Neural progenitor cell (in vitro differentiated cells): ENCODE data around the gene ST7. TPM values are rescaled to one million over a fixed set of nuclear protein-coding genes. Genes with fewer than 3 reads are reported as not detected.

Source experiments
- DNase-seq: peaks from one replicate; pipeline ENCODE4 v3.0.0-alpha.2; 2016; ENCODE audit warnings: low spot score
- H2AFZ ChIP-seq: fragments of 200-600 bp; sonication (generic); replicated peaks from 2 replicates; pipeline ENCODE4 v1.6.1; 2016; ENCODE audit warnings: antibody characterized with exemption
- H3F3A ChIP-seq: fragments of 200-600 bp; sonication (generic); 2 replicates; pipeline ENCODE4 v1.6.1; 2016; ENCODE audit warnings: antibody characterized with exemption, low read depth
- H3K27ac ChIP-seq: fragments of 200-600 bp; sonication (generic); 2 replicates; pipeline ENCODE4 v1.5.1; 2016; ENCODE audit warnings: mild to moderate bottlenecking
- H3K27me3 ChIP-seq: fragments of 200-600 bp; sonication (generic); 2 replicates; pipeline ENCODE4 v1.6.1; 2016; ENCODE audit warnings: mild to moderate bottlenecking, moderate library complexity
- H3K36me3 ChIP-seq: fragments of 200-600 bp; sonication (generic); 2 replicates; pipeline ENCODE4 v1.5.1; 2016
- H3K4me1 ChIP-seq: fragments of 200-600 bp; sonication (generic); 2 replicates; pipeline ENCODE4 v1.6.1; 2016; ENCODE audit warnings: mixed run types
- H3K4me2 ChIP-seq: fragments of 200-600 bp; sonication (generic); 2 replicates; pipeline ENCODE4 v1.6.1; 2016
- H3K4me3 ChIP-seq: fragments of 200-600 bp; sonication (generic); 2 replicates; pipeline ENCODE4 v1.5.1; 2016
- H3K79me2 ChIP-seq: fragments of 200-600 bp; sonication (generic); 2 replicates; pipeline ENCODE4 v1.6.1; 2016; ENCODE audit warnings: low read depth
- H3K9ac ChIP-seq: fragments of 200-600 bp; sonication (generic); 2 replicates; pipeline ENCODE4 v1.6.1; 2016
- H3K9me3 ChIP-seq: fragments of 200-600 bp; sonication (generic); 2 replicates; pipeline ENCODE4 v1.5.1; 2016; ENCODE audit warnings: low read depth
- H4K20me1 ChIP-seq: fragments of 200-600 bp; sonication (generic); 2 replicates; pipeline ENCODE4 v1.6.1; 2016; ENCODE audit warnings: low read depth
- H3K27ac Mint-ChIP-seq: 3 replicates; pipeline ENCODE4 v1.8.0; 2021; ENCODE audit warnings: mixed read lengths
- H3K27me3 Mint-ChIP-seq: 2 replicates; pipeline ENCODE4 v1.8.0; 2022; ENCODE audit warnings: low read depth, mild to moderate bottlenecking, inconsistent platforms, moderate library complexity, mixed read lengths; ENCODE audit not compliant: insufficient read depth
- H3K36me3 Mint-ChIP-seq: 3 replicates; pipeline ENCODE4 v1.8.0; 2021; ENCODE audit warnings: mixed read lengths
- H3K4me1 Mint-ChIP-seq: 3 replicates; pipeline ENCODE4 v1.8.0; 2021; ENCODE audit warnings: mixed read lengths
- H3K4me3 Mint-ChIP-seq: 3 replicates; pipeline ENCODE4 v1.8.0; 2021; ENCODE audit warnings: mild to moderate bottlenecking, moderate library complexity, mixed read lengths
- H3K9me3 Mint-ChIP-seq: 3 replicates; pipeline ENCODE4 v1.8.0; 2020; ENCODE audit warnings: mixed read lengths
- CTCF ChIP-seq: fragments of 200-600 bp; sonication (generic); IDR thresholded peaks from 2 replicates; pipeline ENCODE4 v1.5.1; 2017; ENCODE audit warnings: antibody characterized with exemption, mild to moderate bottlenecking
- EZH2 ChIP-seq: fragments of 200-600 bp; sonication (generic); IDR thresholded peaks from 2 replicates; pipeline ENCODE4 v1.6.1; 2017; ENCODE audit warnings: antibody characterized with exemption, mild to moderate bottlenecking, moderate library complexity
- EZH2phosphoT487 ChIP-seq: fragments of 200-600 bp; sonication (generic); IDR thresholded peaks from 2 replicates; pipeline ENCODE4 v1.6.1; 2017; ENCODE audit warnings: antibody characterized with exemption
- total RNA-seq: library from RNA; depleted of rRNA; stranded (reverse); fragments of >200 nt; gene quantifications from 2 replicates; pipeline ENCODE4 v1.2.3, GENCODE V29; 2015; ENCODE audit warnings: low replicate concordance

ST7 gene
- total RNA-seq, 1 donor from 2014 or later = 5.8 TPM

GRCh38 chr7:117006907-117007684 lies 53.8 kb downstream of the ST7 start:
- no peak overlapping the region for H3K4me2 ChIP-seq
- H3K4me3 Mint-ChIP-seq = no peak overlapping the region
- no peak overlapping the region for H3K9ac ChIP-seq
- no peaks in the 10 kb centered on the region for H3K9me3 ChIP-seq
- H3K27me3 Mint-ChIP-seq = no peaks in the 10 kb centered on the region
- no peak overlapping the region for H3K27ac Mint-ChIP-seq
- H3K36me3 Mint-ChIP-seq = no peaks in the 10 kb centered on the region
- no peaks in the 10 kb centered on the region for H3K79me2 ChIP-seq
- H3K4me1 ChIP-seq = no peaks in the 10 kb centered on the region
- H3K36me3 ChIP-seq = no peaks in the 10 kb centered on the region
- H3K4me1 Mint-ChIP-seq = no peaks in the 10 kb centered on the region
- H3K27ac ChIP-seq = no peak overlapping the region
- no peaks in the 10 kb centered on the region for H3K9me3 Mint-ChIP-seq
- H3K27me3 ChIP-seq = no peaks in the 10 kb centered on the region
- no peak overlapping the region for H3K4me3 ChIP-seq
- H3F3A ChIP-seq = peaks cover 5% of the 10 kb centered on the region
- TF ChIP-seq EZH2phosphoT487 = no peak
- TF ChIP-seq CTCF = no peak
- TF ChIP-seq EZH2 = no peak
- no peaks in the 10 kb centered on the region for H4K20me1 ChIP-seq
- H2AFZ ChIP-seq = no peak overlapping the region
- DNase-seq = no peak

GRCh38 chr7:117008118-117008885 lies 55.0 kb downstream of the ST7 start:
- no peak overlapping the region for H3K4me2 ChIP-seq
- no peaks in the 10 kb centered on the region for H3K4me1 Mint-ChIP-seq
- H3K9me3 Mint-ChIP-seq = no peaks in the 10 kb centered on the region
- H3F3A ChIP-seq = peaks cover 8% of the 10 kb centered on the region
- H3K36me3 Mint-ChIP-seq = no peaks in the 10 kb centered on the region
- DNase-seq = no peak
- no peaks in the 10 kb centered on the region for H3K27me3 ChIP-seq
- H2AFZ ChIP-seq = no peak overlapping the region
- no peaks in the 10 kb centered on the region for H3K27me3 Mint-ChIP-seq
- no peaks in the 10 kb centered on the region for H3K79me2 ChIP-seq
- no peaks in the 10 kb centered on the region for H3K4me1 ChIP-seq
- no peaks in the 10 kb centered on the region for H4K20me1 ChIP-seq
- H3K9me3 ChIP-seq = no peaks in the 10 kb centered on the region
- H3K4me3 Mint-ChIP-seq = no peak overlapping the region
- no peak for TF ChIP-seq EZH2
- no peak for TF ChIP-seq CTCF
- no peak for TF ChIP-seq EZH2phosphoT487
- no peak overlapping the region for H3K4me3 ChIP-seq
- H3K36me3 ChIP-seq = no peaks in the 10 kb centered on the region
- H3K27ac Mint-ChIP-seq = no peak overlapping the region
- no peak overlapping the region for H3K9ac ChIP-seq
- H3K27ac ChIP-seq = no peak overlapping the region

GRCh38 chr7:117008886-117009531 lies 55.7 kb downstream of the ST7 start:
- no peak for DNase-seq
- no peak overlapping the region for H3K27ac Mint-ChIP-seq
- H3K4me1 Mint-ChIP-seq = no peaks in the 10 kb centered on the region
- H3K36me3 Mint-ChIP-seq = no peaks in the 10 kb centered on the region
- H3K79me2 ChIP-seq = no peaks in the 10 kb centered on the region
- no peak overlapping the region for H2AFZ ChIP-seq
- no peak overlapping the region for H3K9ac ChIP-seq
- H3K27me3 Mint-ChIP-seq = no peaks in the 10 kb centered on the region
- TF ChIP-seq EZH2 (no peak), EZH2phosphoT487 (no peak), CTCF (no peak)
- H4K20me1 ChIP-seq = no peaks in the 10 kb centered on the region
- H3K4me3 ChIP-seq = no peak overlapping the region
- no peaks in the 10 kb centered on the region for H3K9me3 Mint-ChIP-seq
- H3K27me3 ChIP-seq = no peaks in the 10 kb centered on the region
- peaks cover 8% of the 10 kb centered on the region for H3F3A ChIP-seq
- no peak overlapping the region for H3K4me2 ChIP-seq
- H3K27ac ChIP-seq = no peak overlapping the region
- H3K36me3 ChIP-seq = no peaks in the 10 kb centered on the region
- H3K4me3 Mint-ChIP-seq = no peak overlapping the region
- no peaks in the 10 kb centered on the region for H3K4me1 ChIP-seq
- H3K9me3 ChIP-seq = no peaks in the 10 kb centered on the region
